Spleen (tissue), 7 donors: ENCODE results near the gene RSPO4.

Experiments
- CTCF ChIP-seq, 11 experiments: fragments of 200-600 bp in 7 of 11; fragments of 450-650 bp in 4 of 11; sonication (generic) in 4 of 11; IDR thresholded peaks in 8 of 11; conservative IDR thresholded peaks in 3 of 11; 1 replicate in 7 of 11; 2 replicates in 4 of 11; pipeline versions ENCODE4 v1.4.0 to v1.8.0; 2016 to 2021; ENCODE audit warnings: antibody characterized with exemption in 11 of 11, inconsistent platforms in 4 of 11, mild to moderate bottlenecking in 1 of 11
- POLR2A ChIP-seq, 3 donors: fragments of 450-650 bp; IDR thresholded peaks; one replicate each; pipeline ENCODE4 v1.5.1; 2017; ENCODE audit warnings: antibody characterized with exemption in 3 of 3, mild to moderate bottlenecking in 1 of 3
- POLR2AphosphoS5 ChIP-seq, 3 donors: sonication (generic); formaldehyde crosslinking; IDR thresholded peaks; one replicate each; pipeline ENCODE4 v1.5.1; 2017; ENCODE audit warnings: antibody characterized with exemption in 3 of 3
- donor health status: DM: no; HTN: no; CAD: no; lungs with moderate emphysema.
- donor health status: DM: no; HTN: no; CAD: no.
- donor health status: DM: no; HTN: no; CAD: no.

GRCh38 chr20:1033751-1034414, 31.8 kb upstream of the RSPO4 start:
- TF ChIP-seq CTCF (IDR thresholded peaks at IDR 0.05 in 8 of 11, conservative IDR thresholded peaks at IDR 0.05 in 3 of 11) = no peak
- TF ChIP-seq POLR2AphosphoS5 (IDR thresholded peaks at IDR 0.05) = no peak
- TF ChIP-seq POLR2A (IDR thresholded peaks at IDR 0.05) = no peak
